IMR-90 (cell line): ENCODE results near the gene OSBPL9. TPM values are rescaled to one million over a fixed set of nuclear protein-coding genes. Genes with fewer than 3 reads are reported as not detected.

Experiments
- ATAC-seq: fragments of 200-7000 bp; cut with Tn5 transposase; 2 replicates; pipeline ENCODE4 v1.9.1; 2020; ENCODE audit warnings: low read depth, mild to moderate bottlenecking, moderate library complexity
- BruUV-seq: library from RNA; stranded (reverse); fragments of 400-500 nt; replicated peaks from 2 replicates; lab custom pipeline; 2021; lab: Mats Ljungman, UMichigan
- CTCF ChIA-PET: fragments of 300-600 bp; formaldehyde crosslinking; extraction: SDS; loops from one replicate; lab custom pipeline; 2021; ENCODE audit warnings: antibody characterized with exemption; lab: Yijun Ruan, JAX
- POLR2A ChIA-PET: fragments of 300-600 bp; sonication (Branson Sonifier 250); formaldehyde crosslinking; loops from one replicate; lab custom pipeline; 2022; ENCODE audit warnings: antibody characterized with exemption; ENCODE audit not compliant: unreplicated experiment; lab: Charles Lee
- DNase-seq: peaks from one replicate; pipeline ENCODE4 v3.0.0; 2013
- H2AFZ ChIP-seq: replicated peaks from 2 replicates; pipeline ENCODE3; 2013; ENCODE audit warnings: low read length, mild to moderate bottlenecking; ENCODE audit not compliant: poor library complexity
- H2AK5ac ChIP-seq: 2 replicates; pipeline ENCODE4 v1.6.1; 2013; ENCODE audit warnings: low read depth, low read length, inconsistent platforms
- H2AK9ac ChIP-seq: replicated peaks from 2 replicates; pipeline ENCODE3; 2013; ENCODE audit warnings: mild to moderate bottlenecking, low read depth, low read length, moderate library complexity; ENCODE audit not compliant: poor library complexity
- H2BK120ac ChIP-seq: 2 replicates; pipeline ENCODE4 v1.6.1; 2013; ENCODE audit warnings: low read depth, low read length, inconsistent platforms
- H2BK15ac ChIP-seq: 3 replicates; pipeline ENCODE4 v1.6.1; 2013; ENCODE audit warnings: low read depth, low read length, inconsistent platforms
- H2BK20ac ChIP-seq: 2 replicates; pipeline ENCODE4 v1.6.1; 2013; ENCODE audit warnings: low read depth, mild to moderate bottlenecking, inconsistent platforms, low read length, moderate library complexity
- H2BK5ac ChIP-seq: 2 replicates; pipeline ENCODE4 v1.6.1; 2013; ENCODE audit warnings: mild to moderate bottlenecking, low read depth, low read length, inconsistent platforms; ENCODE audit not compliant: poor library complexity, severe bottlenecking
- H3K14ac ChIP-seq: replicated peaks from 2 replicates; pipeline ENCODE4 v1.6.1; 2013; ENCODE audit warnings: low read depth, low read length, inconsistent platforms
- H3K18ac ChIP-seq: 2 replicates; pipeline ENCODE4 v1.6.1; 2013; ENCODE audit warnings: low read depth, low read length, control low read depth
- H3K23ac ChIP-seq: 2 replicates; pipeline ENCODE4 v1.6.1; 2013; ENCODE audit warnings: low read depth, low read length, inconsistent platforms
- H3K27ac ChIP-seq: 2 replicates; pipeline ENCODE4 v1.5.1; 2013; ENCODE audit warnings: mild to moderate bottlenecking, control low read depth, low read length; ENCODE audit not compliant: insufficient read depth
- H3K27me3 ChIP-seq: 2 replicates; pipeline ENCODE4 v1.6.1; 2013; ENCODE audit warnings: low read length; ENCODE audit not compliant: control insufficient read depth, insufficient read depth
- H3K36me3 ChIP-seq: 2 replicates; pipeline ENCODE4 v1.6.1; 2013; ENCODE audit warnings: low read length, mixed read lengths; ENCODE audit not compliant: control insufficient read depth, insufficient read depth
- H3K4ac ChIP-seq: 2 replicates; pipeline ENCODE4 v1.6.1; 2013; ENCODE audit warnings: low read depth, low read length, inconsistent platforms
- H3K4me1 ChIP-seq: 2 replicates; pipeline ENCODE4 v1.6.1; 2013; ENCODE audit warnings: low read length, mixed read lengths; ENCODE audit not compliant: control insufficient read depth, insufficient read depth
- H3K4me2 ChIP-seq: 2 replicates; pipeline ENCODE4 v1.6.1; 2013; ENCODE audit warnings: low read depth, mild to moderate bottlenecking, control low read depth, low read length, moderate library complexity
- H3K4me3 ChIP-seq: 2 replicates; pipeline ENCODE4 v1.5.1; 2013; ENCODE audit warnings: low read depth, mild to moderate bottlenecking, control low read depth, low read length, moderate library complexity; ENCODE audit not compliant: insufficient read depth
- H3K56ac ChIP-seq: 2 replicates; pipeline ENCODE4 v1.6.1; 2013; ENCODE audit warnings: low read length, inconsistent platforms; ENCODE audit not compliant: insufficient read depth; ENCODE audit errors: extremely low read depth
- H3K79me1 ChIP-seq, 2 experiments: 2 replicates each; pipeline ENCODE4 v1.6.1; 2013; ENCODE audit warnings: low read length in 2 of 2, inconsistent platforms in 1 of 2, low read depth in 1 of 2
- H3K9ac ChIP-seq: 2 replicates; pipeline ENCODE4 v1.6.1; 2013; ENCODE audit warnings: low read depth, low read length, control low read depth
- H3K9me1 ChIP-seq: 2 replicates; pipeline ENCODE4 v1.6.1; 2013; ENCODE audit warnings: low read length, inconsistent platforms; ENCODE audit not compliant: insufficient read depth
- H3K9me3 ChIP-seq: 2 replicates; pipeline ENCODE4 v1.6.1; 2013; ENCODE audit warnings: low read length; ENCODE audit not compliant: control insufficient read depth, insufficient read depth
- H4K20me1 ChIP-seq: 2 replicates; pipeline ENCODE4 v1.6.1; 2013; ENCODE audit warnings: low read length, inconsistent platforms; ENCODE audit not compliant: insufficient read depth
- H4K5ac ChIP-seq: 2 replicates; pipeline ENCODE4 v1.6.1; 2013; ENCODE audit warnings: mild to moderate bottlenecking, low read depth, low read length, control low read depth
- H4K8ac ChIP-seq, 2 experiments: 2 replicates each; pipeline ENCODE4 v1.6.1; 2013; ENCODE audit warnings: low read depth in 2 of 2, low read length in 2 of 2, control low read depth in 1 of 2, inconsistent platforms in 1 of 2
- H4K91ac ChIP-seq: 2 replicates; pipeline ENCODE4 v1.6.1; 2013; ENCODE audit warnings: low read depth, low read length, inconsistent platforms; ENCODE audit not compliant: insufficient read depth
- MAZ ChIP-seq: IDR thresholded peaks from 2 replicates; pipeline ENCODE4 v1.6.1; 2012; ENCODE audit warnings: low read depth, mild to moderate bottlenecking, low read length, improper control_type of control experiment, moderate library complexity, borderline replicate concordance
- WGBS, 2 experiments: methylation state at CpG; one replicate each; pipeline versions ENCODE4 v1.1.5 to v1.1.7; 2013; ENCODE audit warnings: missing lambda C conversion rate in 2 of 2; ENCODE audit not compliant: insufficient read length in 1 of 2; ENCODE audit errors: extremely low coverage in 2 of 2; 5-methylcytosine and 5-hydroxymethylcytosine counted together
- dilution Hi-C: fragments of 300-500 bp; cut with HindIII; formaldehyde crosslinking; loops from one replicate; pipeline ENCODE4 v1.14.3; 2018; ENCODE audit warnings: low sequenced_read_pairs; ENCODE audit not compliant: unreplicated experiment
- in situ Hi-C: fragments of 300-500 bp; cut with MboI; formaldehyde crosslinking; loops from 3 replicates; pipeline ENCODE4 v1.14.3; 2019; ENCODE audit warnings: low sequenced_read_pairs, inconsistent platforms, mixed read lengths
- intact Hi-C: fragments of 100-400 bp; cut with micrococcal nuclease; formaldehyde crosslinking; loops from 2 replicates; pipeline ENCODE4 v1.10.0; 2022
- polyA plus RNA-seq, 3 experiments: library from polyadenylated mRNA; depleted of rRNA; stranded (reverse); fragments of >200 nt; gene quantifications; 2 replicates each; pipeline ENCODE4 v1.2.3, GENCODE V29; 2012; ENCODE audit warnings: low replicate concordance in 1 of 3
- total RNA-seq: library from RNA; depleted of rRNA; stranded (reverse); fragments of >200 nt; gene quantifications from 2 replicates; pipeline ENCODE4 v1.2.3, GENCODE V29; 2012

Gene OSBPL9
- total and polyA plus RNA-seq, 2 of the 4 experiments (the other 2 are of a cell fraction): 51.4 to 127 TPM

DNA sequence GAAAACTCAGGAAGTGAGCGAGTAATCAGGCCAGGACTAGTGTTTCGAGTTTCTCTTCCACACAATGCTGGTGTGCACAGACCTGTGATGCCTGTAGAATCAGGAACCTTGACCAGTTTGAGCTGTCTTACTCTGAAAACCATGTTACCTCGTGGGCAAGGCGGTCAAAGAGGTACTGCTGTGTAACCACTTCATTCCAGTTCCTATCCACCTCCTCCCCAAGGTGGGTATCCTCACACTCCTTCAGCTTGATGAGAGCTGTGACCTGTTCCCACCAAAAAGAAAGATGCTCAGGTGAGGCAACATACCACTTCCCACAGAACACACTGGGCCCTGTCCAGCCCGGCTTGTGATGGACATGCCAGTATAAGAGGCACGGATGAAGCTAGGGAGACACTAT, 173.5 kb downstream of the OSBPL9 start:
- Histone ChIP-seq H3K79me1 (peaks cover 0 to 12% of the 10 kb centered on the region in 2 experiments), H3K36me3 (peaks cover 58% of the 10 kb centered on the region)

More for the DNA sequence above, 173.5 kb downstream of the OSBPL9 start:
- dilution Hi-C loops: no loop called here
- Histone ChIP-seq H3K18ac (no peak overlapping the region), H2BK15ac (no peak overlapping the region), H3K14ac (no peak overlapping the region), H2BK120ac (no peak overlapping the region), H3K4me2 (no peak overlapping the region), H3K9ac (no peak overlapping the region), H2BK20ac (no peak overlapping the region), H4K20me1 (peaks cover 6% of the 10 kb centered on the region; the same call in 1 of the 2 replicates), H3K4me3 (no peak overlapping the region), H2AK5ac (no peak overlapping the region), H2AFZ (no peak overlapping the region), H3K9me3 (no peaks in the 10 kb centered on the region), H2BK5ac (no peak overlapping the region), H3K9me1 (peaks cover 6% of the 10 kb centered on the region), H3K4me1 (peaks cover under 1% of the 10 kb centered on the region; the same call in 1 of the 2 replicates), H2AK9ac (no peak overlapping the region), H3K23ac (no peak overlapping the region), H3K56ac (no peak overlapping the region), H4K5ac (no peak overlapping the region), H4K91ac (no peak overlapping the region), H3K27me3 (no peaks in the 10 kb centered on the region), H3K27ac (no peak overlapping the region), H4K8ac (no peak overlapping the region), H3K4ac (no peak overlapping the region)
- 100% methylated on average over 2 of the region's 6 CpGs; no CpG with 5 or more reads in 1 of the 2 experiments for WGBS, 2 experiments
- ChIA-PET POLR2A (no interaction called here), CTCF (no interaction called here)
- in situ Hi-C loops: no loop called here
- TF ChIP-seq MAZ: no peak
- DNase-seq (no peak), ATAC-seq (no peak)
- no TSS peak for BruUV-seq
- intact Hi-C loops: loop anchor here (5.0 kb wide), 1 partner anchor 212 kb away; no protein-coding TSS in a partner anchor
